ENCODE data around the gene NPHS1.
"Not testable (repeated sequence)": the region's sequence is repeated elsewhere in the genome, so short reads cannot be mapped to it uniquely, and the experiment has no call there.

Gene NPHS1

DNA sequence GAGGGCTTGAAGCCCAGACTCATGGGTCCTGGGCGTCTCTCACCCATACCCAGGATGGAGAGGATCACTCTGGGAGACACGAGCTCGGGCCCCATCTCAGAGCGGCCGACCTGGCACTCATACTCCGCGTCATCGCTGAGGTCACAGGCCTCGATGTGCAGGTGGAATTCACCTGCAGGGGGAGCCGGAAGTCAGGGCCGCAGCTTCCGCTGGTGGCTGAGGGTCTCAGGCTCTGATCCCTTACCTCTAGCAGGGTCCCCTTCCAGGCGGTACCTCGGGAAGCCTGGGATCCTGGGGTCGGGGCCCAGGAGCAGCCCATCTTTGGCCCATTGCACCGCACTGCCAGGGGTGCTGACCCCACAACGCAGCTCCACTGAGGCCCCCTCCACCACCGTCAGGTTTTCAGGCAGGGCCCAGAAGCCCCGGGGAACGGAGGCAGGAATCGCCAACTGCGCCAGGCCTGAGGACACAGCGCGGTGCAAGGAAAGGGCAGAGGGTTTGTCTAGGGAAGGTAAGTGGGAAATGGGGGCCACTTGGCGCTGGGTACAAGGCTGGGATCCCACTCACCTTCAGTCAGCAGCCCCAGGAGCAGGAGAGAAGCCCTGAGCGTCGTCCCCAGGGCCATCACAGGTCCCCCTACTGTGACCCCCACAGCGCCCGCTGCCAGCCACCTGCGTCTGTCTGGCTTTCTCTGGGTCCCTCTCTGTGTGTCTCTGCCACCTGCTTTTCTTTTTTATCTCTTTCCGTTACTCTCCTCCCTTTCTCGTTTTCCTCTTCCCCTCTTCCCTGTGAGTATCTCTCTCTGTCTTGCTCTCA, 883 bp downstream of the NPHS1 start:
- DNase-seq (ENCODE audit: low read depth in 2 of 2): no peak

DNA sequence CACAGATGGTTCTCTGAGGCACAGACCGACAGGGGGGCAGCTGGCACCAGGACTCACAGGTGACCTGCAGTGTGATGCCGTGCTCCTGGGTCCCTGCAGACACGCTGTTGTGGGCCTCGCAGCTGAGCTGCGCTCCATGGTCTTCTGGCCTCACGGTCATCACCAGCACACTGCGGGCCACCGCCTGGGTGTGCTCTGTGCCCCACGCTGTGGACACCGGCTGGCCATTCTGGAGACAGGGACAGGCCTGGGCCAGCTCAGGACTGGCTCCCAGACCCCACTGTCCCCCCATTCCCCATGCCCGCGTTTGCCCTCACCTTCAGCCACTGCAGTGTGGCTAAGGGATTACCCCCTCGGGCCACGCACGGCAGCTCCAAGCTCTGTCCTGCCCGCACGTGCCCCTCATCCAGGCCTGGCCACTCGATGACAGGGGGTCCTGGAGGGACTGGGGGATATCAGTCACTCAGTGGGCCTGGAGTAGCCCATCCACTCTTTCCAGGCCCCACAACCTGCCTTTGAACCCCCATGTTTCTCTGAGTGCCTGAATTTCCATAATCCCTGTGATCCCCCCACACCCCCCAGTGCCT, 3.3 kb downstream of the NPHS1 start:
- DNase-seq (ENCODE audit: low read depth in 2 of 2): no peak

DNA sequence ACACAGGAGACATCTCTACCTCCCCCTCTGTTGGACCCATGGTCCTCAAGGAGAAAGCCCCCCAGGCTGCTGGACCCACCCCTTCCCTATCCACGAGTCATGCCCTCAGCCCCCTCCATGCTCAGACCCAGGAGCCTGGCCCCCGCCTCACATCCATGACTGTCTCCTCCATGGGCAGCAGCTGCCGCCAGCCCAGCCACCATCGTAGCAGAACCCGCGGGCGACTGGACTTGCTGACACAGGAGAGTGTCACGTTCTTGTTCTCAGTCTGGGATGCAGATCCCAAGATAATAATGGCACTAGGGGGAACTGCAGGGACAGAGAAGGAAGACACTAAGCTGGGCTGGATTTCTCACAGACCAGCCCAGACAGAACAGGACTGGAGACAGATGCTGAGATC, 3.8 kb downstream of the NPHS1 start:
- no peak for DNase-seq (ENCODE audit: low read depth in 2 of 2)

DNA sequence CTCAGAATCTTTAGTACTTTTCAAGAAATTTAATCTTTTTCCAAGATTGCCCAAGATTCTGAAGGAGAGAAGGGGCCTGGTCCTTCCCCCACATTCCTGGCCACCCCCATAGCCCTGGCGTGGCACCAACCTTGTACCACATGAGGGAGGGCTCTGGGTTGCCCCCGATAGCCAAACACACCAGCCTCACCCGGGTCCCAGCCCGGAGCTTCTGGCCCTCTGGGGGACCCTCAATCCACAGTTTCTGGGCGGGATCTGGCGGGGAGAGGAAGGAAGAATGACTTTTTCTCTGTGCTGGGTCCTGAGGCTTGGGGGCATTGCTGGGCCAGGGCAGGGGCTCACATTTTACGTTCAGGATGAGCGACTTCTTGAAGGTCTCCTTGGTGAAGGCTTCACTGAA, 4.4 kb downstream of the NPHS1 start:
- DNase-seq (ENCODE audit: low read depth in 2 of 2): no peak

DNA sequence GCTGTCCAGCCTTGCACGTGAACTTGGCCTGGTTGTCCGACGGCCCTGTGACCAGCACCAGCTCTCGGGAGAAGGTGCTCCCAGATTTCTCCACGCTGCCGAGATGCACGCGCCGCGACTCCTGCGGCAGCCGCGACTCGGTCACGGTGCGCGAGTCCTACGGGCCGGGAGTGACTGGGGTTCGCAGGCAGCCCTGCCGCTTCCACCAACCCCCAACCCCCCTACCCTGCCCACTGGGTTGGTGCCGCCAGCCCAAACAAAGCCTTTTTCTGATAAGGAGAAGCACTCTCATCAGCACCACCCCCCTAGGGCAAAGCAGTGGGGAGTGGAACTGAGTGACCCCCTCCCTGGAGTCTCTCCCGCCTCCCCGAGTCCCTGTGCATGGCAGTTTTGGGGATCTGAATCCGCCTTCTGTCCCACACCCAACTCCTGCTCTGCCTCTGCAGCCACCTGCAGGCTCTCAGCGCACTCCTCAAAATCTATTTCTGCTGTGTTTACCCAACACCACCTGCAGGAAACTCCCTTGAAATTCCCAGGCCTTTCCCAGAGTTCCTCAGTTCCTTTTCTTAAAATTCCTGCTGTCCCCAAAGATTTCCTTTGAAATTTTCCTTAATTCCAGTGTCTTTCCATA, 6.2 kb downstream of the NPHS1 start:
- DNase-seq (ENCODE audit: low read depth in 2 of 2): no peak

DNA sequence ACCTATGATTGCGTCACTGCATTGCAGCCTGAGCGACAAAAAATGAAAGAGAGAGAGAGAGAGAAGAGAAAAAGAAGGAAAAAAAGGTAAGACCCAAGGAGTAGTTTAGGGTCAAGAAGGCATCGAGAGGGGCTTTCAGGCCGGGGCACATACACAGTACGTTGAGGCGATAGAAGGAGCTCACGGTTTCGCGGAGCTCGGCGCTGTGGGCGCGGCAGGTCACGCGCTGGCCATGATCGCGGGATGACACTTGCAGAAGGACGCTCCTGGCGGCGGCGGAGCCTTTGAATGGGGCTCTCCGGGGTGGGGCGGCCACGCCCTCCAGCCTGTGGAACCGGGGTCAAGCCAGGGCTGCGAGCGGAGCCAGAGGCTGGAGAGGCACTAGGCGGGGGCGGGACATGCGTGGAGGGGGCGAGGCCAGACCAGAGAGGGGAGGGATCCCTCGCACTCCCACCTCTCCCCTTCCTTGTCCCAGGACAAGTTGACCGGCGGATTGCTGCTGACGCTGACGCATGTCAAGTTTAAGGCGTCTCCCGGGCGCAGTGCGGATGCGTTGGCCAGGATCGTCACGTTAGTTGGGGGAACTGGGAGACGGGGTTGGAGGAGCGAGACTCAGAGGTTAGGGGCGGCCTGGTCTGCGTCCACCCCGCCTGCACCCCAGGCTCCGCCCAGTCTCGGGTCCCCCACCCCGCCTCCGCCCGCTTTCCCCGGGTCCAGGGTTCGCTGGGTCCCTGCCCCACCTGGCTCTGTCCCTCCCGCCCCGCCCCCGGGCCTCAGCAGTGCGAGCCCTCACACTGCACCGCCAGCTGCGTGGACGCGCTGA, 6.9 kb downstream of the NPHS1 start:
- DNase-seq (ENCODE audit: low read depth in 2 of 2): no peak

DNA sequence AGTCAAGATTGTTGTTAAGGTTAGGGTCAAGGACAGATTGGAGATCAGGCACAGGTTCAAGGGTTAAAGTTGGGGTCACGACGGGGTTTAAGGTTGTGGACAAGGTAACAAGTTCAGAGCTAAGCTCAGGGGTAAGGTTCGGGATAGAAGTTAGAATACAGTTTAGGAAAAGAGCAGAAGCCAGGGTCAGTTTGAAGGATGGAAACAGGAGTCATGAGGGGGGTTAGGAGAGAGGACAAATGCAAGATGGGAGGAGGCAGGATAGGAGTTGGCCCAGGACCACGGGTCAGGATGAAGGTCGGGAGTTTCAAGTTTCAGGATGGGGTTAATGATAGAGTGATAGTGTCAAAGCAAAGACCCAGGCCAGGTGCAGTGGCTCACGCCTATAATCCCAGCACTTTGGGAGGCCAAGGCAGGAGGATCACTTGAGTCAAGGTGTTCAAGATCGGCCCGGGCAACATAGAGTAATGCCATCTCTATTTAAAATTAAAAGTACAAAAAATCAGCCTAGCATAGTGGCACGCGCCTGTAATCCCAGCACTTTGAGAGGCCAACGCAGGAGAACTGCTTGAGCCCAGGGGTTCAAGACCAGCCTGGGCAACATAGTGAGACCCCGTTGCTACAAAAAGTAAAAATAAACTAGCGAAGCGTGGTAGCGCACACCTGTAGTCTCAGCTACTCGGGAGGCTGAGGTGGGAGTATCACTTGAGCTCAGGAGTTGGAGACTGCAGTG, 7.7 kb downstream of the NPHS1 start:
- DNase-seq (ENCODE audit: low read depth in 2 of 2): no peak

DNA sequence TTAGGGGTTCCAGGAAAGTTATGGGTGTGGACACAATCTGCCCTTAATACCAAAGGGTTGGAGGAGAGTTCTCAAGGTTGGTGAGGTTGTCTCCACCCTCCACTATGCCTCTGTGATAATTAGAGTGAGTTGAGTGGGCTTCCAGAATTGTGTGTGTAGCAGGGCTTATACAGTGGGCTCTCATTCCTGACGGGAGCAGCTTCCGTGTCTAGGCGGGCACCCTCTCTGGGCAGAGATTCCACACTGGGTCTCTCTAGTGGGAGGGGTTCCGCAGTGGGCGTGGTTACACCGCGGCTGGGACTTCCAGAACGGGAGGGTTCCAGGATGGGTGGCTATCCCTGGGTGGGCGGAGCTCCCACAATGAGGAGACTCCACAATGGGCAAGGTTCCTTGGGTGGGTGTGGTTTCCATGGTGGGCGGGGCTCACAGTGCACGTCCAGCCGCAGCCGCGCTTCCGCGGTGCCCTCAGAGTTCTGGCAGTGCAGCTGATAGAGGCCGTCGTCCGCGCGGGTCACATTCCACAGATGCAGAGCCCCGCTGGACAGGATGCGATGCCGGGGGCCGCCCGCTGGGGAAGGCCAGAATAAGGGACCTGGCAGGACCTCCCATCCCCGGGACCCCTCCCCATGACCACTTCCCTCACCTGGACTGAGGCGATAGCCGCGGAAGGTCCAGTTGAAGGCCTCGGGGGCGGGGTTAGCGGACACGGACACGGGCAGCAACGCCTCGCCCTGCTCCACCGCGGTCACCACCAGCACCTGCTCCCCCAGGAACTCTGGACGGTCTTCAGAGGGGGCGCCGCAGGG, 8.4 kb downstream of the NPHS1 start:
- DNase-seq (ENCODE audit: low read depth in 2 of 2): no peak

DNA sequence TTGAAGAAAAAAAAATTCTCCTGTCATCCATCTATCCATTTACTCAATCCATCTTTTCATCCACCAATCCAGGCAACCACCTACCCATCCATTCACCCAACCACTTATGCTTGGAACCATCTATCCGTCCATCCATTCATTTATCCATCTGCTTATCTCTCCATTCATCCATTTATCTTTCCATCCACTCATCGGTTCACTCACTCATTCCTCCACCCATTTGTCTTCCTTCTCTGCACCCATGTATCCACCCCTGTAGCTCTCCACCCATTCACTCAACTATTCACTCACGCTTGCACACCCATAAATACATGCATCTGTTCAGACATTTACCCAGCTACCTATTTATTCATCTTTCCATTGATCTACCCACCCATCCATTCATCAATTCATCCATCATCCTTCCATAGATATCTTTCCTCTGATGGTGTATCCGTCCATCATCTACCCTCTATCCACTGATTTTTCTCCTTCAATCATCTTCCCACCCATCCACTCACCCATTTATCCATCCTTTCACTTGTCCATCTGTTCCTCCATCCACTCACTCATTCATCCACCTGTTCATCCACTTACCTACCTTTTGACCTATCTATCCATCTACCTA, 9.5 kb downstream of the NPHS1 start:
- DNase-seq (ENCODE audit: low read depth in 2 of 2): no peak

DNA sequence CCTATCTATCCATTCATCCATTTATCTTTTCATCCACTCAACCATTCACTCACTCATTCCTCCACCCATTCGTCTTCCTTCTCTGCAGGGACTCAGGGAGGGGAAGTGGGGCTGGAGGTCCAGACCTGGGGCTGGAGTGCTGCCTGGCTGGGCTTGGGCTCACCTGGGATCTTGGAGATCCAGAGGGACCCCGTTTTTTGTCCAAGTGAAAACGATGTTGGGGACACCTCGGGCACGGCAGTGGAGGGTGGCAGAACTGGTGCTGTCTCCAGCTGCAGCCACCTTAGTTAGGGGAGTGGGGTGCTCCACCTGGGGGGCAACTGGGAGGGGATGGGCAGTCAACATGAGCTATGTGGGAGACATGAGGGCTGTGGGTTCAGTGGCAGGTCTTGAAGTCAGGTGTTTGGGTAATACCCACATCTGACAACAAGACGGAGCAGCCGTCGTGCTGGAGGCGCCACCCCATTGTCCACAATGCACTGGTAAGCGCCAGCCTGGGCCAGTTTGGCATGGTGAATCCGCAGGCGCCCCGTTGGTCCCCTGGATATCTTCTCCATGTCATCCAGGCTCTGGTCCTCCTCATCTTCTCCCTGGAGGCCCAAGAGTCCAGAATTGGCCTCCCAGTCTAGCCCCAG, 10.2 kb downstream of the NPHS1 start:
- no peak for DNase-seq (ENCODE audit: low read depth in 2 of 2)

DNA sequence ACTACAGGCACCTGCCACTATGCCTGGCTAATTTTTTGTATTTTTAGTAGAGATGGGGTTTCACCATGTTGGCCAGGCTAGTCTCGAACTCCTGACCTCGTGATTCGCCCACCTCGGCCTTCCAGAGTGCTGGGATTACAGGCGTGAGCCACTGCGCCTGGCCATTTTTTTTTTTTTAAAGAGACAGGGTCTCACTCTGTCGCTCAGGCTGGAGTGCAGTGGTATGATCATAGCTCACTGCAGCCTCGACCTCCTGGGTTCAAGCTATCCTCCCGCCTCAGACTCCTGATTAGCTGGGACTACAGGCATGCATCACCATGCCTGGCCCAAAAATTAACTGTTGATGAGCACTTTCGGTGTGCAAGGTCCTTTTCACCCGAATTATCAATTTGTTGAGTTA, 16.2 kb downstream of the NPHS1 start:
- DNase-seq (ENCODE audit: low read depth in 2 of 2): not testable (repeated sequence)

DNA sequence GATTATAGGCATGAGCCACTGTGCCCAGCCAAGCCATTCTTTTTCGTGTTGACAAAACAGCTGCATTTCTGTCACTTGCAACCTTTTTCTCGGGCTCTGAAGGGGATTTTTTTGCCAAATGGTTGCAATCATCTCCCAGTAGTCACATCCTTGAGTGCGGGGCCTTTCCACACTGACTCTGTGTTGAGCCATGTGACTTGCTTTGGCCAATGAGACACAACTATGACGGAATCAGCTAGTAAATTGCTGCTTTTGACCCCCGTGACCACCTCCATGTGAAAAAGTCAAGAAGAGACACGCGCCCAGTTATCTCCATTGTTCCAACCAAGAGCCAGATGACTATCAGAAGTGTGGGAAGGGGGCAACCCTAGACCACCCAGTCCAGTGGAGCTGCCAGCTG, 18.3 kb downstream of the NPHS1 start:
- DNase-seq (ENCODE audit: low read depth in 2 of 2): no peak

DNA sequence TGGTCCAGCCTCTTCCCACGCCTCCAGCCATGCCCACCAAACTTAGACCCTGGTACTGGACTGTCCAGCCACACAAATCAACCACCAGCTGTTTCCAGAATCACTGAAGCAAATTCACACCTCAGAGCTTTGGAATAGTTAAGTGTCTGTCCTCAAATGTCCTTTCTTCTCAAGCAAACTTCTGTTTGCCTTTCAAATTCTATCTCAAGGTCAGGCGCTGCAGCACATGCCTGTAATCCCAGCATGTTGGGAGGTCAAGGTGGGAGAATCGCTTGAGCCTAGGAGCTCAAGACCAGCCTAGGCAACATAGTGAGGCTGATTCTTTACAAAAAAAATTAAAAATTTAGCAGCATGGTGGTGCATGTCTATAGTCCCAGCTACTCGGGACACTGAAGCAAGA, 20.2 kb downstream of the NPHS1 start:
- no peak for DNase-seq (ENCODE audit: low read depth in 2 of 2)

DNA sequence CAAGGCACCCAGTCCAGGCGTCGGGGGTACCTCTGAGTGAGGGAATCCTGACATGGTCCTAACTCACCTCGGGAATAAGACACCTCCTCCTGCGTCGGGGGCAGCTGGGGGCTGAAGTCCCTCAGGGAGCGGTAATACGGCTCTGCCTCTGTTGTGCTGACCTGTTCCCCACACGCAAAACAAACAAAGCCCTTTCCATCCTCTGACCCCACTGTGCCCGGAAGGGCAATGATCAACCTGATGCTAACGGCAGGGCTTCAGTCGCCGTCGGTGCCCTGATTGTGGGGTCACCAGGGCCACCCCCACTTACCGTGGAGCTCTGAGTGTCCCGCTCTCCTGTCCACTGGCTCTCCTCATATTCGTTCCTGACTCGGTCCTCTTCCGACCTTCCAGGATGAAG, 21.3 kb downstream of the NPHS1 start:
- no peak for DNase-seq (ENCODE audit: low read depth in 2 of 2)

DNA sequence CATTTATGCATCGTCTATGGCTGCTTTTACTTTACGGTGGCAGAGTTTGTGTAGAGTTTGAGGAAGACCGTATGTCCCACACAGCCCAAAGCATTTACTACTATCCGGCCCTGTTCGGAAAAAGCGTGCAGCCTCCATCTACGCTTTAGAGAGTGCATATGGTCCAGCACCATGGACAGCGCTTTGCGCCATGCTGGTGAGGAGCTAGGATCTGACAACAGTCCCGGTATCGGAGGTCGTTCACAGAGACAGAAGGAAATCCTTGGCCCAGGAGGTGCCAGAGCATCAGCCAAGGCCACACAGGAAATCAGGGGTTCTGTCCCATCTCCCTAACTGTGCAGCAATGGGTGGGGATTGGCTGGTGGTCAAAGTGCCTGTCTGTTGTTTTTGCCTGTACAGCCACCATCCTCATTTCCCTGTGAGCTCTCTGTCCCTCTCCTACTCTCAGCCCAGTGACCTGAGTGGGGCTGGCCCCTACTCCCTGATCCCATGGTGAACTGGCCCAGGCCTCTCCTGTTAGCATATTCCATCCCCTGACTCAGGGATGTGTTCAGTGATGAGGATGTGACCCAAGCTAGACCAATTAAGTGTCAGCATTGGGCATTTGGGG, 23.5 kb downstream of the NPHS1 start:
- DNase-seq (ENCODE audit: low read depth in 2 of 2): peak; percentile 20 to 46

DNA sequence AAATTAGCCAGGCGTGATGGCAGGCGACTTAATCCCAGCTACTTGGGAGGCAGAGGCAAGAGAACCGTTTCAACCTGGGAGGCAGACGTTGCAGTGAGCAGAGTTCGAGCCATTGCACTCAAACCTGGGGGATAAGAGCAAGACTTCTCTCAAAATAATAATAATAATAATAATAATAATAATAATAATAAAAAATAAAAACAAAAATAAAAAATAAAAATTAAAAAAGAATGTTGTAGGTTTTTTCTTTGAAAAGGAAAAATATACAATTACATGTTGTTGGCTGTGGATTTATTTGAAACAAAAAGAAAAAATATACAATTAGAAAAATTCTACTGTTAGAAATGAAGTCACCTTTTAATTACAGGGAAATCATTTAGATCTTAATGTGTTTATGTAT, 28.2 kb downstream of the NPHS1 start:
- no peak for DNase-seq (ENCODE audit: low read depth in 2 of 2)

DNA sequence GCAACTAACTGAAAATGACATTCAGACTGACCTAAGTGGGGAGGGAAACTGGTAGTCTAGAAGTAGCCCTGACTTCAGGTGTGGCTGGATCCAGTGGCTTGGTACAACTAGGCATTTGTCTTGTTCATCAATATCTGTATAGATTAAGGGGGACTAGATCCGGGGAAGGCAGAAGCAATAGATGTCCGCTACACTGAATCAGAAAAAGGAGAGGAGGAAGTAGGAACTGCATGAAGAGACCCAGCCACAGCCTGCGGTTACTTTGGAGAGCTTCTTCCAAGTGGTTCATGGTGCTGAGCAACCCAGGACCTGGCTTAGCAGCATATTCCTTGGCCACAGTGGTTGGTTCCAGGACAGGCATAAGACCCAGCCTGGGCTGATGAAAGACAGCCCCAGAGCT, 29.7 kb downstream of the NPHS1 start:
- no peak for DNase-seq (ENCODE audit: low read depth in 2 of 2)

DNA sequence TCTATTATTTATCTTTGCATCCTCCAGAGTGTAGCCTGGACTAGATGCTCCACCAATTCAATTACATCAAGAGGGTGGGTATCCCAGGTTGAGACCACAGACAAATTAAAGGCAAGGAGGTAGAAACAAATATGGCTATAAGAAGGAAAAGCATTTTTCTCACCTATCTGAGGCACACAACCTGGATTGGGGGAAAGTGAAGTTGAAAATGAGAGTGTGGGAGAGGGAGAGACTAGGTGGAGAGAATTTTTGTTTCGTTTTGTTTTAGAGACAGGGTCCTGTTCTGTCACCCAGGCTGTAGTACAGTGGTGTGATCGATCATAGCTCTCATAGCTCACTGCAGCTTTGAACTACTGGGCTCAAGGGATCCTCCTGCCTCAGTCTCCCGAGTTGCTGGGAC, 33.9 kb downstream of the NPHS1 start:
- no peak for DNase-seq (ENCODE audit: low read depth in 2 of 2)

DNA sequence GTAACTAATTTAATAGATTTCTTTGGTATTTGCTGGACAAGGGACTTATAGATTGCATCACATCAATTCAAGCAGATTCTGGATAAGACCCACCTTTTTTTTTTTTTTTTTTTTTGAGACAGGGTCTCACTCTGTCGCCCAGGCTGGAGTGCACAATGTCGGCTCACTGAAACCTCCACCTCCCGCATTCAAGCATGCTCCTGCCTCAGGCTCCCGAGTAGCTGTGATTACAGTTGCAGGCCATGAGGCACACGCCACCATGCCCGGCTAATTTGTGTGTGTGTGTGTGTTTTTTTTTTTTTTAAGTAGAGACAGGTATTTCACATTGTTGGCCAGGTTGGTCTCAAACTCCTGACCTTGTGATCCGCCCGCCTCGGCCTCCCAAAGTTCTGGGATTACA, 35.5 kb downstream of the NPHS1 start:
- no peak for DNase-seq (ENCODE audit: low read depth in 2 of 2)

DNA sequence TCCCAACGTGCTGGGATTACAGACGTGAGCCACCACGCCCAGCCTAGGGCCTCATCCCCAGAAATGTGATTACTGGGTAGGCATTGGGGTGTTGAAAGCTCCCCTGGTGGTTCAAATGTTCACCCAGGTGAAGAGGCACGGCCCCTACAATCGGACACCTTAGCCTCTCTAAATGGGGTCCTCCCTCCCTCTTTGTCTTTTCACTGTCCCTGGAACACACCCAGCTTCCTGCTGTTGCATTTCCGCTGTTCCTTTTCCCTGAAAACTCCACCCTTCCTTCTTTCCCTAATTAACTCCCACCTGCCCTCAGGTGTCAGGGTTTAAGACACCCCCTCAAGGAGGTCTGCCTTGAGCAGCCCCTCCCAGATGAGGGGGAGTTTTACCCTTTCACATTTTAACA, 36.0 kb downstream of the NPHS1 start:
- no peak for DNase-seq (ENCODE audit: low read depth in 2 of 2)

All from stimulated activated CD4-positive, alpha-beta T cell treated with anti-CD3 and anti-CD28 coated beads, Interleukin-12 subunit alpha, Interleukin-12 subunit beta, amount 100 ng/mL, for 24 hours (primary cell).